ENCODE data around the gene MMP25.
A peak's percentile ranks its signal among the peaks of the same experiment; 100 is the strongest.

The MMP25 gene

DNA sequence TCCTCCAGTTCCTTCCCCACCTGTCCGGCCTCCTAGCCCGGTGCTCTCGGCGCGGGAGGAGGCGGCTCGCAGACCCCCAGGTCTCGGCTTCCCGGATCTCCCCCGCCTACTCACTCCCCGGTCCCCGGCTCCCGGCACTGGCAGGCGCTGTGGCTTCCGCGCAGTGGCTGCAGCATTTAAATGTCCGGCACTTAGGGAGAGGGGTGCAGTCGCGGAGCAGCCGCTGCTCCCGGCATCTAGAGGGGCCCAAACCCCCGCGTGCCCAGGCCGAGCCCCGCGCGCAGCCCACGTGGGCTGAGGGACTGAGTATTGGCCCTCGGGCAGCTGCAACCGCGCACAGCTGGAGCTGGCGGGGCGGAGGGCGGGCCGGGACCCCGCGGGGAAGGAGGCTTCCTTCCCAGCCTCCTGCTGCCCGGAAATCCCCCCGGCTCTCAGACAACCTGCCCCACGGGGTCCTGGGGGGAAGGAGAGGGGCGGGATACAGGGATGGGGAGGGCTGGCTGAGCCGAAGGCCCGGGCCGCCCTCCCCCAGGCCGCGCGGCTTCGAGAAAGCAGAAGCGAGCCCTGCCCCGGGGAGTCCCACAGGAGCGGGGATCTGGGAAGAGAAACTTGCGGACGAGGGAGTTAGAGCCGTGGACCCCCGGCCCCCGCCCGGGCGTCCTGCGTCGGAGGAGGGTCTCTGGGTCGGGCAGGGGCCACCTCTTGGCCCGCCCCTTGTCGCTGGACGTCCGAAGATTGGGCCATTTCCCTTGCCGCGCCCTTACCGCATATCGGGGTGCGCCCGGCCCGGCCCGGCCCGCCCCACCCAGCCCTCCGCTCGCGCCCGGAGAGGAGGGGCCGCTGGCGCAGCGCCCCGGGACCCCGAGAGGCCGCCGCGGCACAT is at the start of gene MMP25:
MMP25 (plus strand) TSS at position 804 of the 883 bp plus-strand sequence. CDS start 357 bp downstream, outside the sequence.
- DNase-seq (ENCODE audit: insufficient read length, low spot score), result peak; percentile 61
- FAIRE-seq, result no peak

DNA sequence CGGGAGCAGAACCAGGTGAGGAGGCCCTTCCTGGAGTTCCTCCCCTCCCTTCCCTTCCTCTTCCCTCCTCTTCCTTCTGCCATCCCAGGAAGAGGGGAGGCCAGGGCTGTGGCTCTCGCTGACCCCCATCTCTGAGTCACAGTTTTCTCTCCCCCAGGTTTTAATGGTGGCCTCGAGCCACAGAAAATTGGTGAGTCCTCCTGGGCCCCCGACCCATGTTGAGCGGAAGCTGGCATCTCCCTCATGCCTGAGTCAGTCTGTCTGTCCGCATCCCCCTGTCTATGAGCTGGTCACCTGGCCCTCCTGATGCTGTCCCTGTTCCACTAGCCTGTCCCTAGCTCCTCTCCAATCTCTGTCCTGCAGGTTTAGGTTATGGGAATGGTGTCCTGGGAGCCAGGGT is 46.4 kb upstream of the MMP25 start:
- FAIRE-seq, result no peak
- no peak for DNase-seq (ENCODE audit: insufficient read length, low spot score)

- no peak for DNase-seq (ENCODE audit: insufficient read length, low spot score)
- FAIRE-seq, result no peak
These were observed 45.8 kb upstream of the MMP25 start for GRCh38 chr16:3000540-3000939.

DNA sequence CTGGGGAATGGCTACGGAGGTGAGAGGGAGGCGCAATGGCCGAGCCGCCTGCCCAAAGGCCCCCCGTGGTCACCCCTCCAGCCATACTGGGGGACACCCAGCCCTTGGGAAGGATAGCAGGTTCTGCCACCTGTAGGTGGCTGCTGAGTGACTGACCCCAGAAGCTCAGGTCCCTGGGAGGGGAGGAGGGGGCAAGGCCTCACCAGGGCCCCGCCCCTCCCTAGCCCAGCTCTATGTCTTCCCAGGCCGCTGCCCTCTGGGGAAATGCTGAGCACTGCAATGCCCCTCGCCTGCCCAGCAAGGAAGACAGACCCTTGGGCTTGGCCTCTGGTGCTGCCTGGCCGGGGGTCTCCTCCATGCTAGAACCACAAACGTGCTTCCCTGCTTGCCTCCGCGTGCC is 45.0 kb upstream of the MMP25 start:
- no peak for DNase-seq (ENCODE audit: insufficient read length, low spot score)
- FAIRE-seq, result no peak

GRCh38 chr16:3003582-3004270 is 42.6 kb upstream of the MMP25 start:
- peak; percentile 99 for FAIRE-seq

GRCh38 chr16:3004319-3004718 is 42.0 kb upstream of the MMP25 start:
- FAIRE-seq (no peak), DNase-seq (ENCODE audit: insufficient read length, low spot score) (no peak)

More at GRCh38 chr16:3003582-3004270, 42.6 kb upstream of the MMP25 start:
- DNase-seq (ENCODE audit: insufficient read length, low spot score), result peak; percentile 99

- FAIRE-seq (peak; percentile 40), DNase-seq (ENCODE audit: insufficient read length, low spot score) (no peak)
These were observed 41.5 kb upstream of the MMP25 start for GRCh38 chr16:3004781-3005284.

DNA sequence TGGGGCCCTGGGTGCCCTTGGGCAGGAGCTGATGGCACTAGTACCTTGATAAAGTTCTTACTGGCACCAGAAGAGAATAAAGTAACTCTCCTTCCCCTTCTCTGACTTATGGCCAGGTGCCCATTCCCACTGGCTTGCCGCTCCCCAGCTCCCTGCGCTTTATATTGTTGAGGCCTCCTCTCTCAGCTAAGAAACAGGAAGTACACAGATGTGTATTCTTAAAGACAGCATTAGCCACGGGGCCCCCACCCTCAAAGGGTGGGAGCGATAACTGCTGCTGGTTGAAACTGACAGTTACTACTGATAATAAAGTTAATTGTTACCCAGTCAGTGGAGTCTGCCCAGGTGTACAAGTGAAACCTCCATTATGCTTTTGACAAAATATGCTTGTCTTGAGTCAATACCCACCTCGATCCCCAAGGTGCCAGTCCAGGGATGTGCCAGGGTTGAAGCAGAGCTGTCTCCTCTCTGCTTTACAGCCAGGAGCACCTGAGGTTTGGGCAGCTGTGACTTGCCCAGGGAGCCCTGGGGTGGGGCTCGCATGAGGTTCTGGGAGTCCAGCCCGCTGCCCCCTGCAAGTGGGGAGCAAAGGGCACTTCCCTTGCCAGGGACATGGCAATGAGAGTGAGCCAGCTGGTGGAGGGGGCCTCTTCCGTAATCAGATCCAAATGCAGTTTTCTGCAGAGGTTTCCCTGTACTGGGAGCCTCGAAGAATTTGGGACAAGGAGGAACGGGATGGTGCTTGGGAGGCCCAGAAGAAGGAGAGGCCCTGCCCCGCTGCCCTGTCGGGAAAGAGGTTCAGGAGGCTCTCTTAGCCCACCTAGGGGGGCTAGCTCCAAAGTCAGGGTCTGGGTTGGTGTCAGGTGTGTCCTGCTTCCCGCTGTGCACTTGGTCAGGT is 39.1 kb upstream of the MMP25 start:
- peak; percentile 69 for DNase-seq (ENCODE audit: insufficient read length, low spot score)
- FAIRE-seq, result peak; percentile 94

- no peak for DNase-seq (ENCODE audit: insufficient read length, low spot score)
- FAIRE-seq, result peak; percentile 44
These were observed 38.2 kb upstream of the MMP25 start for GRCh38 chr16:3007957-3008689.

GRCh38 chr16:3008690-3009037 is 37.7 kb upstream of the MMP25 start:
- no peak for FAIRE-seq

GRCh38 chr16:3009568-3010390 is 36.6 kb upstream of the MMP25 start:
- FAIRE-seq (no peak), DNase-seq (ENCODE audit: insufficient read length, low spot score) (no peak)

More at GRCh38 chr16:3008690-3009037, 37.7 kb upstream of the MMP25 start:
- DNase-seq (ENCODE audit: insufficient read length, low spot score), result no peak

GRCh38 chr16:3010510-3010909 is 35.9 kb upstream of the MMP25 start:
- FAIRE-seq, result no peak
- no peak for DNase-seq (ENCODE audit: insufficient read length, low spot score)

DNA sequence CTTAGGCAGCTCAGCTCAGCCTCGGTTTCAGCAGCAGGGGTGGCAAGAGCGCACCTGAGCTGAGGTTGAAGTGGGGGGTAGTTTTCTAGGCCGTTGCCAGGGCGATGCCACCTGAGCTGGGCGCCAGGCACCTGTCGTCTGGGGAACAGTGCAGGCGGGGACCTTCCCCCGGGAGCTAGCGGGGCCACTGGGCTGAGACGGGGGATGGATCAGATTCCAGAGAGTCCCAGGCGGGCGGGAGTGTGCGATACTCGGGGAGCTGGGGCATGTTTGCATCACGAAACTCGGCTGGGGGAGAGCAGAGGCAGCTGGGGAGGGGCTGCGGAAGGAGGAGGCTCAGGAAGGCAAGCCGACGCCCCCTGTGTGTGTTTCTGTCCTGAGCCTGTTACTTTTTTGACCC is 34.1 kb upstream of the MMP25 start:
- no peak for DNase-seq (ENCODE audit: insufficient read length, low spot score)
- no peak for FAIRE-seq

DNA sequence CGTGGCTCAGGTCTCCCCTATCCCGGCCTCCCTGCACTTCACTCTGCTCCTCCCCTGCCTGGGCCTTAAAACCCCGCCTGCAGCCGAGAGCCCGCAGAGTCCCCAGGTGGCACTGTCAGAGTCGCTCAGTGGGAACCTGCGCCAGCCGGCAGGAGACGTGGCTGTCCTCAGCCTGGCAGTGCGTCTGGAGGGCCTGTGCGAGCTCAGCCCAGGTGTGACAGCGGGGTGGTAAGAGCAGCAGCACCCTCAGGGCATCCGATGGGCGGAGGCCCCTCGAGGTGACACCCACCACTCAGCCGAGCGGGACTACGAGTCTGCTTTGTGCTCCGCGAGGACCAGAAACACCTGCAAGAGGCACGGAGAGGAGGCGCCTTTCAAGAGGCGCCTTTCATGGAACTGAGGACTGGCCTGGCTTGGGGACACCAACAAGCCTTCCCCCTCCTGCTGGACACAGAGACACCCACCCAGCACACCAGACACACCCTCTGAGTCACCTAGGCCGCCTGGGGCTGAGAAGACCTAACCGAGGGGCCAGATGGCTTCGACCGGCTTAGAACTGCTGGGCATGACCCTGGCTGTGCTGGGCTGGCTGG is 33.4 kb upstream of the MMP25 start, which contains the start of gene CLDN9:
CLDN9 (plus strand) TSS at position 96 of the 593 bp plus-strand sequence; CDS start at position 536, 440 bp downstream.
- DNase-seq (ENCODE audit: insufficient read length, low spot score) (no peak), FAIRE-seq (no peak)

- FAIRE-seq (no peak), DNase-seq (ENCODE audit: insufficient read length, low spot score) (no peak)
These were observed 32.8 kb upstream of the MMP25 start for GRCh38 chr16:3013491-3013951.

- FAIRE-seq, result no peak
- DNase-seq (ENCODE audit: insufficient read length, low spot score), result no peak
These were observed 32.2 kb upstream of the MMP25 start for GRCh38 chr16:3013998-3014690.

GRCh38 chr16:3014971-3015370 is 31.4 kb upstream of the MMP25 start:
- DNase-seq (ENCODE audit: insufficient read length, low spot score), result no peak
- no peak for FAIRE-seq

Data from GM19239 (cell line).